ENCODE measurements around the gene DGCR8.

Gene DGCR8

GRCh38 chr22:20040327-20041200 lies 39.5 kb upstream of the DGCR8 start:
- no peak for TF ChIP-seq EZH2phosphoT487 (IDR thresholded peaks at IDR 0.05; ENCODE audit: low read depth)
- no peak for TF ChIP-seq CTCF (IDR thresholded peaks at IDR 0.05; ENCODE audit: low read depth, low read length)
- H3K9me3 ChIP-seq (ENCODE audit: insufficient read depth, low read length) = no peaks in the 10 kb centered on the region
- H3K27ac ChIP-seq (ENCODE audit: low read length) = no peak overlapping the region
- H3K4me2 ChIP-seq (ENCODE audit: low read length) = no peak overlapping the region
- 0 out of 2 replicates have a peak, but pooled peaks cover 4% of the 10 kb centered on the region for H3K79me2 ChIP-seq (ENCODE audit: low read length)
- peaks cover 29% of the 10 kb centered on the region for H3K4me1 ChIP-seq (ENCODE audit: low read length)
- H3K27me3 ChIP-seq (ENCODE audit: low read depth, low read length) = no peaks in the 10 kb centered on the region
- H4K20me1 ChIP-seq (ENCODE audit: insufficient read depth, low read length) = no peaks in the 10 kb centered on the region; the same call in 1 of the 2 replicates
- no peak overlapping the region for H3K4me3 ChIP-seq (ENCODE audit: low read length)
- peaks cover 16% of the 10 kb centered on the region for H3K36me3 ChIP-seq (replicated peaks; ENCODE audit: low read depth, low read length)
- no peak overlapping the region for H2AFZ ChIP-seq (ENCODE audit: low read depth, low read length)
- no peak overlapping the region for H3K9ac ChIP-seq (ENCODE audit: low read length)

DNA sequence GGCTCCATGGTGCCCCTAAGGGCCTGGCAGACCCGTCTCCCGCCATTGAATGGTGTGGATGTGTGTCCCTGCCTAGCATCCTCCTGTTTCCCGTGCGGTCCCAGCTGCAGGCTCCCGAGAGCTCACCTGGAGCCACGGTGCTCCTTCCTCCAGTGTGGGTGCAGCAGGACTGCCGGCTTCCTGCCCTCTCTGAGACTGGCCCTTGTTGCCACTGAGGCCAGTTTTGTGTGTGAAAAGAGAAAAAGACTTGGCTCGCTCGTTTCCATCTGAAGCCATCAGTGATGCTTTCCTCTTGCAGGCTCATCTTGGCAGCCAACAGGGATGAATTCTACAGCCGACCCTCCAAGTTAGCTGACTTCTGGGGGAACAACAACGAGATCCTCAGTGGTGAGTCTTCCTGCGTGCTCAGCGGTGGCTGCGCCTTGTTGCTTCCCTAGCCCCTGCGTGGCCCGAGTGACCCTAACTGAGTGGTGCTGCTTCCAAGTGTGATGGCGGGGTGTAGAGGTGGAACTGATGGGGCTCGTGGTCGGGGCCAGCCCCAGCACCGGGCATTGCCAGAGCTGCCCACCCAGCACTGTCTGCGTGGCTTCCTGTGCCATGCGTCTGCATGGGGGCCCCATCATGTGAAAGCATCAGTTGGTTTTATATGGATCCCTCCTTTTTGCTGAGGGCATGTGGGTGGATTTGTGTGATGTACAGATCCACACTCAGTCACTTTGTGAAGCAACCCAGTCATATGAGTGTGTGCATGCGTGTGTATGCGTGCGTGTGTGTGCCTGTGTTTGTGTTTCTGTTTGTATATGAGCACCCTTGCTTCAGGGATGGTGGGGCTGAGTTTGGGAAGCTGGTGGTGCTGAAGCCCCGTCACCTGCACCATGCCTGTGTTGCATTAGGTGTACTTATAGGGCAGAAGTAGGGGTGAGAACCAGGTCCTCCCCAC lies 36.7 kb upstream of the DGCR8 start:
- TF ChIP-seq CTCF (IDR thresholded peaks at IDR 0.05; ENCODE audit: low read depth, low read length) = no peak
- no peak for TF ChIP-seq EZH2phosphoT487 (IDR thresholded peaks at IDR 0.05; ENCODE audit: low read depth)
- no peak overlapping the region for H3K4me3 ChIP-seq (ENCODE audit: low read length)
- H3K9ac ChIP-seq (ENCODE audit: low read length) = no peak overlapping the region
- peaks cover 32% of the 10 kb centered on the region for H3K36me3 ChIP-seq (replicated peaks; ENCODE audit: low read depth, low read length)
- H3K79me2 ChIP-seq (ENCODE audit: low read length) = no peaks in the 10 kb centered on the region
- no peaks in the 10 kb centered on the region; the same call in 1 of the 2 replicates for H4K20me1 ChIP-seq (ENCODE audit: insufficient read depth, low read length)
- peaks cover 4% of the 10 kb centered on the region for H3K4me1 ChIP-seq (ENCODE audit: low read length)
- no peak overlapping the region for H2AFZ ChIP-seq (ENCODE audit: low read depth, low read length)
- H3K4me2 ChIP-seq (ENCODE audit: low read length) = no peak overlapping the region
- no peak overlapping the region for H3K27ac ChIP-seq (ENCODE audit: low read length)
- no peaks in the 10 kb centered on the region for H3K27me3 ChIP-seq (ENCODE audit: low read depth, low read length)
- H3K9me3 ChIP-seq (ENCODE audit: insufficient read depth, low read length) = no peaks in the 10 kb centered on the region

DNA sequence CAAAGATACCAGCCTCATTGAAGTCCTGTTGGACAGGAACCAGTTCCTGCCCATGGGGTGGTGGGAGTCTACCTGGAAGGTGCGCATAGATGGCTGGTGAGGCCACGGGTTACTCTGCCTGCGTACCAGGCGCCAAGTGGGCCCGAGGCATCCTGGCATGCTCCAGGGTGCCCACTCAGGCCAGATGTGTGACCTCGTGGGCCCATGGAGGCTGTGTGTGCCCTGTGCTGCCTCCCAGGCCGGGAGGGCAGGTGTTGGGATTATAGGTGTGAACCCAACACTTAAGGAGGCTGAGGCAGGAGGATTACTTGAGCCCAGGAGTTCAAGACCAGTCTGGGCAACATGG lies 36.1 kb upstream of the DGCR8 start:
- peaks cover 36% of the 10 kb centered on the region for H3K36me3 ChIP-seq (replicated peaks; ENCODE audit: low read depth, low read length)
- no peaks in the 10 kb centered on the region for H3K9me3 ChIP-seq (ENCODE audit: insufficient read depth, low read length)
- H3K27me3 ChIP-seq (ENCODE audit: low read depth, low read length) = no peaks in the 10 kb centered on the region
- H3K27ac ChIP-seq (ENCODE audit: low read length) = no peak overlapping the region
- no peak overlapping the region for H3K9ac ChIP-seq (ENCODE audit: low read length)
- no peak overlapping the region for H3K4me3 ChIP-seq (ENCODE audit: low read length)
- TF ChIP-seq EZH2phosphoT487 (IDR thresholded peaks at IDR 0.05; ENCODE audit: low read depth) (no peak), CTCF (IDR thresholded peaks at IDR 0.05; ENCODE audit: low read depth, low read length) (no peak)
- no peaks in the 10 kb centered on the region; the same call in 1 of the 2 replicates for H4K20me1 ChIP-seq (ENCODE audit: insufficient read depth, low read length)
- H2AFZ ChIP-seq (ENCODE audit: low read depth, low read length) = no peak overlapping the region
- H3K4me2 ChIP-seq (ENCODE audit: low read length) = no peak overlapping the region
- H3K79me2 ChIP-seq (ENCODE audit: low read length) = no peaks in the 10 kb centered on the region
- H3K4me1 ChIP-seq (ENCODE audit: low read length) = no peaks in the 10 kb centered on the region

All from OCI-LY3 (cell line).